OCI-LY3 (cell line): ENCODE results near the gene ZNF691.
"Not testable (repeated sequence)": the region's sequence is repeated elsewhere in the genome, so short reads cannot be mapped to it uniquely, and the experiment has no call there.

ENCODE experiments used
- H2AFZ ChIP-seq: fragments of 200-600, 300-600 bp; shearing (Covaris generic); 2 replicates; pipeline ENCODE4 v1.6.0; 2014; ENCODE audit warnings: antibody characterized with exemption, low read depth, low read length
- H3K27ac ChIP-seq: fragments of 200-600, 300-600 bp; sonication (generic); 2 replicates; pipeline ENCODE4 v1.5.1; 2014; ENCODE audit warnings: mild to moderate bottlenecking, low read length, moderate library complexity, mixed read lengths
- H3K27me3 ChIP-seq: fragments of 200-600, 300-600 bp; sonication (generic); 2 replicates; pipeline ENCODE4 v1.6.1; 2014; ENCODE audit warnings: low read depth, low read length, mixed read lengths
- H3K36me3 ChIP-seq: fragments of 200-600, 300-600 bp; sonication (generic); replicated peaks from 2 replicates; pipeline ENCODE3; 2014; ENCODE audit warnings: low read depth, low read length, mixed read lengths
- H3K4me1 ChIP-seq: fragments of 300-600, 200-600 bp; sonication (generic); 2 replicates; pipeline ENCODE4 v1.6.1; 2014; ENCODE audit warnings: low read length, mixed read lengths
- H3K4me2 ChIP-seq: fragments of 200-600, 300-600 bp; sonication (generic); 2 replicates; pipeline ENCODE4 v1.6.1; 2014; ENCODE audit warnings: low read length, mixed read lengths
- H3K4me3 ChIP-seq: fragments of 300-600, 200-600 bp; sonication (generic); 2 replicates; pipeline ENCODE4 v1.5.1; 2014; ENCODE audit warnings: antibody characterized with exemption, mild to moderate bottlenecking, low read length, moderate library complexity
- H3K79me2 ChIP-seq: fragments of 300-600, 200-600 bp; shearing (Covaris generic); 2 replicates; pipeline ENCODE4 v1.6.1; 2014; ENCODE audit warnings: mild to moderate bottlenecking, low read length, mixed read lengths
- H3K9ac ChIP-seq: fragments of 300-600, 200-600 bp; shearing (Covaris generic); 2 replicates; pipeline ENCODE4 v1.6.0; 2014; ENCODE audit warnings: mild to moderate bottlenecking, low read length, moderate library complexity
- H3K9me3 ChIP-seq: fragments of 200-600, 300-600 bp; shearing (Covaris generic); 2 replicates; pipeline ENCODE4 v1.6.1; 2014; ENCODE audit warnings: low read length, mixed read lengths; ENCODE audit not compliant: insufficient read depth
- H4K20me1 ChIP-seq: fragments of 200-600, 300-600 bp; sonication (generic); 2 replicates; pipeline ENCODE4 v1.6.1; 2016; ENCODE audit warnings: low read length, mixed read lengths; ENCODE audit not compliant: insufficient read depth
- CTCF ChIP-seq: fragments of 200-600, 300-600 bp; sonication (generic); IDR thresholded peaks from 2 replicates; pipeline ENCODE4 v1.5.1; 2014; ENCODE audit warnings: antibody characterized with exemption, low read length, low read depth
- EZH2phosphoT487 ChIP-seq: fragments of 200-600 bp; shearing (Covaris generic); IDR thresholded peaks from 2 replicates; pipeline ENCODE4 v1.6.1; 2018; ENCODE audit warnings: antibody characterized with exemption, mixed run types, low read depth

The ZNF691 gene

GRCh38 chr1:42806171-42806570 lies 40.2 kb upstream of the ZNF691 start:
- Histone ChIP-seq H3K79me2 (no peaks in the 10 kb centered on the region), H3K27ac (no peak overlapping the region), H3K27me3 (no peaks in the 10 kb centered on the region), H3K9me3 (no peaks in the 10 kb centered on the region), H3K4me2 (no peak overlapping the region), H3K36me3 (no peaks in the 10 kb centered on the region), H3K4me3 (no peak overlapping the region), H3K4me1 (no peaks in the 10 kb centered on the region), H4K20me1 (no peaks in the 10 kb centered on the region), H3K9ac (no peak overlapping the region), H2AFZ (no peak overlapping the region)
- TF ChIP-seq EZH2phosphoT487 (no peak), CTCF (no peak)

- no peaks in the 10 kb centered on the region for H3K9me3 ChIP-seq
- no peaks in the 10 kb centered on the region for H3K27me3 ChIP-seq
- H3K4me1 ChIP-seq, result no peaks in the 10 kb centered on the region
- no peaks in the 10 kb centered on the region for H4K20me1 ChIP-seq
- no peak overlapping the region for H3K4me2 ChIP-seq
- TF ChIP-seq EZH2phosphoT487, result no peak
- TF ChIP-seq CTCF, result no peak
- no peaks in the 10 kb centered on the region for H3K79me2 ChIP-seq
- H3K4me3 ChIP-seq, result no peak overlapping the region
- H3K27ac ChIP-seq, result no peak overlapping the region
- H3K9ac ChIP-seq, result no peak overlapping the region
- H3K36me3 ChIP-seq, result no peaks in the 10 kb centered on the region
- H2AFZ ChIP-seq, result no peak overlapping the region
These were observed 39.8 kb upstream of the ZNF691 start for GRCh38 chr1:42806593-42806992.

GRCh38 chr1:42807056-42807668 lies 39.3 kb upstream of the ZNF691 start:
- H3K36me3 ChIP-seq, result no peaks in the 10 kb centered on the region
- no peaks in the 10 kb centered on the region for H3K27me3 ChIP-seq
- H2AFZ ChIP-seq, result no peak overlapping the region
- no peaks in the 10 kb centered on the region for H3K4me1 ChIP-seq
- H3K27ac ChIP-seq, result no peak overlapping the region
- no peaks in the 10 kb centered on the region for H3K79me2 ChIP-seq
- H3K9me3 ChIP-seq, result no peaks in the 10 kb centered on the region
- no peaks in the 10 kb centered on the region for H4K20me1 ChIP-seq
- no peak overlapping the region for H3K9ac ChIP-seq
- no peak overlapping the region for H3K4me2 ChIP-seq
- no peak overlapping the region for H3K4me3 ChIP-seq
- TF ChIP-seq CTCF (no peak), EZH2phosphoT487 (no peak)

- H3K36me3 ChIP-seq, H4K20me1 ChIP-seq, H3K9me3 ChIP-seq, H3K27ac ChIP-seq, H3K9ac ChIP-seq, H3K27me3 ChIP-seq, H3K4me3 ChIP-seq, H3K79me2 ChIP-seq, H3K4me2 ChIP-seq, H2AFZ ChIP-seq: not testable (repeated sequence)
- H3K4me1 ChIP-seq, result peaks cover 12% of the 10 kb centered on the region
These were observed 31.6 kb upstream of the ZNF691 start for GRCh38 chr1:42814815-42815214.
